Mucosa of descending colon (tissue), 3 donors: ENCODE results near the gene FLOT1. TPM values are rescaled to one million over a fixed set of nuclear protein-coding genes. Genes with fewer than 3 reads are reported as not detected.

Experiments used
- ATAC-seq: fragments of 200-7000 bp; cut with Tn5 transposase; one replicate; pipeline ENCODE4 v1.9.1; 2020; ENCODE audit warnings: mild to moderate bottlenecking, moderate library complexity
- DNase-seq, 3 donors: peaks; one replicate each; pipeline ENCODE4 v3.0.0-alpha.2; 2020
- H3K36me3 ChIP-seq: fragments of 200-600 bp; one replicate; pipeline ENCODE4 v1.8.0; 2021; ENCODE audit warnings: low read depth, mild to moderate bottlenecking
- H3K4me1 ChIP-seq: fragments of 200-600 bp; one replicate; pipeline ENCODE4 v1.8.0; 2021; ENCODE audit warnings: low read depth, mild to moderate bottlenecking
- H3K4me3 ChIP-seq: fragments of 200-600 bp; one replicate; pipeline ENCODE4 v1.8.0; 2021; ENCODE audit warnings: mild to moderate bottlenecking
- H3K9me3 ChIP-seq: fragments of 200-600 bp; one replicate; pipeline ENCODE4 v1.8.0; 2021; ENCODE audit warnings: mild to moderate bottlenecking
- intact Hi-C, 2 donors: fragments of 100-400 bp; cut with DNase I in 1 of 2; cut with micrococcal nuclease in 1 of 2; formaldehyde crosslinking; loops; one replicate each; pipeline versions ENCODE4 v1.11.0 to v1.11.1; 2022; cut with DNase I, micrococcal nuclease
- total RNA-seq, 3 donors: library from RNA; stranded (reverse); fragmentation: NEBNext Ultra II Directional in 2 of 3; extraction: Animal tissue kit (Norgen Biotek cat#: 25700) in 2 of 3; gene quantifications; one replicate each; pipeline versions ENCODE4 v1.2.1 to v1.2.4, GENCODE V29; 2021 to 2023
- TF ChIP-seq, protein P1 (sequence below): fragments of 200-600 bp; IDR thresholded peaks from one replicate; pipeline ENCODE4 v1.8.0; 2022; ENCODE audit warnings: antibody characterized with exemption, mild to moderate bottlenecking
- donor health status: DM: no; HTN: no; CAD: no; lungs with moderate emphysema.
- donor health status: DM: no; HTN: no; CAD: no.
- donor health status: DM: no; HTN: yes; CAD: no.

The FLOT1 gene
- total RNA-seq, 3 donors from 2014 or later = 133 to 175 (median 152) TPM

GRCh38 chr6:30752157-30752927, 9.9 kb upstream of the FLOT1 start:
- ATAC-seq (peak; percentile 16), DNase-seq (peak; percentile 54 to 91 (median 78))
- H3K4me3 ChIP-seq = no peak overlapping the region
- TF ChIP-seq, protein P1, sequence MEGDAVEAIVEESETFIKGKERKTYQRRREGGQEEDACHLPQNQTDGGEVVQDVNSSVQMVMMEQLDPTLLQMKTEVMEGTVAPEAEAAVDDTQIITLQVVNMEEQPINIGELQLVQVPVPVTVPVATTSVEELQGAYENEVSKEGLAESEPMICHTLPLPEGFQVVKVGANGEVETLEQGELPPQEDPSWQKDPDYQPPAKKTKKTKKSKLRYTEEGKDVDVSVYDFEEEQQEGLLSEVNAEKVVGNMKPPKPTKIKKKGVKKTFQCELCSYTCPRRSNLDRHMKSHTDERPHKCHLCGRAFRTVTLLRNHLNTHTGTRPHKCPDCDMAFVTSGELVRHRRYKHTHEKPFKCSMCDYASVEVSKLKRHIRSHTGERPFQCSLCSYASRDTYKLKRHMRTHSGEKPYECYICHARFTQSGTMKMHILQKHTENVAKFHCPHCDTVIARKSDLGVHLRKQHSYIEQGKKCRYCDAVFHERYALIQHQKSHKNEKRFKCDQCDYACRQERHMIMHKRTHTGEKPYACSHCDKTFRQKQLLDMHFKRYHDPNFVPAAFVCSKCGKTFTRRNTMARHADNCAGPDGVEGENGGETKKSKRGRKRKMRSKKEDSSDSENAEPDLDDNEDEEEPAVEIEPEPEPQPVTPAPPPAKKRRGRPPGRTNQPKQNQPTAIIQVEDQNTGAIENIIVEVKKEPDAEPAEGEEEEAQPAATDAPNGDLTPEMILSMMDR = no peak
- H3K36me3 ChIP-seq = no peaks in the 10 kb centered on the region
- H3K9me3 ChIP-seq = no peaks in the 10 kb centered on the region
- peaks cover 43% of the 10 kb centered on the region for H3K4me1 ChIP-seq
- intact Hi-C loops = no loop called here

- TF ChIP-seq, protein P1 = no peak
- DNase-seq (no peak), ATAC-seq (no peak)
- Histone ChIP-seq H3K9me3 (no peaks in the 10 kb centered on the region), H3K4me3 (no peak overlapping the region), H3K4me1 (peaks cover 52% of the 10 kb centered on the region), H3K36me3 (no peaks in the 10 kb centered on the region)
- intact Hi-C loops = no loop called here
These were observed 7.8 kb upstream of the FLOT1 start for GRCh38 chr6:30750379-30750668.

- H3K4me1 ChIP-seq = peaks cover 57% of the 10 kb centered on the region
- no peaks in the 10 kb centered on the region for H3K36me3 ChIP-seq
- TF ChIP-seq, protein P1 = no peak
- peak; percentile 81 to 87 (median 82) for DNase-seq
- no peak overlapping the region for H3K4me3 ChIP-seq
- ATAC-seq = peak; percentile 81
- intact Hi-C loops = loop anchor here (10.0 kb wide), 2 partner anchors 75 to 135 kb away; partner anchors contain the start of gene DDR1 (in 2 of the 2)
- H3K9me3 ChIP-seq = no peaks in the 10 kb centered on the region
These were observed 7.3 kb upstream of the FLOT1 start for GRCh38 chr6:30749554-30750378.

- Histone ChIP-seq H3K36me3 (no peaks in the 10 kb centered on the region), H3K4me1 (peaks cover 61% of the 10 kb centered on the region), H3K9me3 (no peaks in the 10 kb centered on the region), H3K4me3 (no peak overlapping the region)
- DNase-seq (no peak), ATAC-seq (peak; percentile 53)
- intact Hi-C loops = loop anchor here (10.0 kb wide), 2 partner anchors 76 to 136 kb away; partner anchors contain the start of gene DDR1 (in 2 of the 2)
- TF ChIP-seq, protein P1 = no peak
These were observed 6.5 kb upstream of the FLOT1 start for GRCh38 chr6:30748851-30749540.
